Mesenteric fat pad (tissue), 1 donor: Measurements from ENCODE around the gene C1QTNF5. TPM values are rescaled to one million over a fixed set of nuclear protein-coding genes. Genes with fewer than 3 reads are reported as not detected.

Experiments used
- DNase-seq: peaks from one replicate; pipeline ENCODE4 v3.0.0-alpha.2; 2020; ENCODE audit warnings: low spot score
- total RNA-seq: library from RNA; stranded (reverse); fragmentation: NEBNext Ultra II Directional; extraction: Animal tissue kit (Norgen Biotek cat#: 25700); gene quantifications from one replicate; pipeline ENCODE4 v1.2.1, GENCODE V29; 2021
- donor health status: DM: yes; HTN: yes; CAD: no.

Gene C1QTNF5
- total RNA-seq, 1 donor from 2014 or later = 52.9 TPM

- no peak for DNase-seq
These were observed 18.9 kb upstream of the C1QTNF5 start for GRCh38 chr11:119359365-119360214.

- DNase-seq = no peak
These were observed 16.4 kb upstream of the C1QTNF5 start for GRCh38 chr11:119357074-119357473.

GRCh38 chr11:119356349-119357031, 15.8 kb upstream of the C1QTNF5 start:
- peak; percentile 95 for DNase-seq

GRCh38 chr11:119355091-119355843, 14.6 kb upstream of the C1QTNF5 start:
- no peak for DNase-seq

- no peak for DNase-seq
These were observed 12.2 kb upstream of the C1QTNF5 start for GRCh38 chr11:119352857-119353260.

- no peak for DNase-seq
These were observed 10.5 kb upstream of the C1QTNF5 start for GRCh38 chr11:119351232-119351631.

- no peak for DNase-seq
These were observed 9.6 kb upstream of the C1QTNF5 start for GRCh38 chr11:119350302-119350701.

GRCh38 chr11:119347940-119348605, 7.4 kb upstream of the C1QTNF5 start:
- DNase-seq = no peak

GRCh38 chr11:119347242-119347641, 6.6 kb upstream of the C1QTNF5 start:
- DNase-seq = no peak

- no peak for DNase-seq
These were observed 5.9 kb upstream of the C1QTNF5 start, which contains the start of gene MFRP for GRCh38 chr11:119346605-119347004. MFRP (minus strand) TSS chr11:119346705; CDS start chr11:119346513, 192 bp downstream.

- DNase-seq = no peak
These were observed 5.0 kb upstream of the C1QTNF5 start for GRCh38 chr11:119345685-119346084.

- no peak for DNase-seq
These were observed 3.8 kb upstream of the C1QTNF5 start for GRCh38 chr11:119344291-119345010.

- no peak for DNase-seq
These were observed 3.0 kb upstream of the C1QTNF5 start for GRCh38 chr11:119343726-119344125.

GRCh38 chr11:119342362-119343130, 1.9 kb upstream of the C1QTNF5 start:
- DNase-seq = no peak

GRCh38 chr11:119342023-119342300, 1.3 kb upstream of the C1QTNF5 start:
- DNase-seq = no peak

- no peak for DNase-seq
These were observed 739 bp upstream of the C1QTNF5 start for GRCh38 chr11:119341222-119342022.

- DNase-seq = no peak
These were observed 921 bp downstream of the C1QTNF5 start for GRCh38 chr11:119339589-119340334.

- no peak for DNase-seq
These were observed 1.6 kb downstream of the C1QTNF5 start for GRCh38 chr11:119338965-119339588.
